ENCODE results near the gene OPTC.

- TF ChIP-seq POLR2AphosphoS5 (IDR thresholded peaks at IDR 0.05) (no peak), CTCF (IDR thresholded peaks at IDR 0.05 in 8 of 11, conservative IDR thresholded peaks at IDR 0.05 in 3 of 11) (no peak)
These were observed 44.0 kb downstream of the OPTC start for GRCh38 chr1:203537806-203538464.
